ENCODE data around the gene CFAP53. TPM values are rescaled to one million over a fixed set of nuclear protein-coding genes. Genes with fewer than 3 reads are reported as not detected.
A peak's percentile ranks its signal among the peaks of the same experiment; 100 is the strongest.

Gene CFAP53
- total and polyA plus RNA-seq, 2 of the 13 experiments (the other 11 are each of a cell fraction or from before 2014, with no cell fraction given) = 0.05 to 0.07 TPM

- no peak for TF ChIP-seq PRDM4 (CRISPR knock-in tag; IDR thresholded peaks at IDR 0.05; ENCODE audit: borderline replicate concordance)
- TF ChIP-seq, protein P1, sequence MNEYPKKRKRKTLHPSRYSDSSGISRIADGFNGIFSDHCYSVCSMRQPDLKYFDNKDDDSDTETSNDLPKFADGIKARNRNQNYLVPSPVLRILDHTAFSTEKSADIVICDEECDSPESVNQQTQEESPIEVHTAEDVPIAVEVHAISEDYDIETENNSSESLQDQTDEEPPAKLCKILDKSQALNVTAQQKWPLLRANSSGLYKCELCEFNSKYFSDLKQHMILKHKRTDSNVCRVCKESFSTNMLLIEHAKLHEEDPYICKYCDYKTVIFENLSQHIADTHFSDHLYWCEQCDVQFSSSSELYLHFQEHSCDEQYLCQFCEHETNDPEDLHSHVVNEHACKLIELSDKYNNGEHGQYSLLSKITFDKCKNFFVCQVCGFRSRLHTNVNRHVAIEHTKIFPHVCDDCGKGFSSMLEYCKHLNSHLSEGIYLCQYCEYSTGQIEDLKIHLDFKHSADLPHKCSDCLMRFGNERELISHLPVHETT (CRISPR knock-in tag; conservative IDR thresholded peaks at IDR 0.05) = peak; percentile 55; the same call in 1 of the 2 replicates
- TF ChIP-seq GTF3A (CRISPR knock-in tag; conservative IDR thresholded peaks at IDR 0.05) = no peak
- no peak for TF ChIP-seq MAF1 (CRISPR knock-in tag; IDR thresholded peaks at IDR 0.05; ENCODE audit: borderline replicate concordance)
- TF ChIP-seq EHMT2 (IDR thresholded peaks at IDR 0.05; ENCODE audit: borderline replicate concordance, low read depth, low read length) = peak; percentile 45; the same call in 1 of the 2 replicates
- peak; percentile 91 for TF ChIP-seq THAP11 (CRISPR knock-in tag; IDR thresholded peaks at IDR 0.05)
- TF ChIP-seq THYN1 (CRISPR knock-in tag; IDR thresholded peaks at IDR 0.05; ENCODE audit: borderline replicate concordance, low read depth) = no peak
- peak; percentile 61; the same call in 1 of the 2 replicates for TF ChIP-seq ZNF782 (CRISPR knock-in tag; IDR thresholded peaks at IDR 0.05; ENCODE audit: borderline replicate concordance)
- 0 out of 2 replicates have a peak, but pooled peaks have one; percentile 81 for TF ChIP-seq ZNF776 (CRISPR knock-in tag; IDR thresholded peaks at IDR 0.05)
- TF ChIP-seq ZBTB21 (CRISPR knock-in tag; IDR thresholded peaks at IDR 0.05) = peak; percentile 73; the same call in 1 of the 2 replicates
- peak; percentile 39; the same call in 1 of the 2 replicates for TF ChIP-seq RXRB (CRISPR knock-in tag; IDR thresholded peaks at IDR 0.05; ENCODE audit: borderline replicate concordance)
- TF ChIP-seq, protein P2, sequence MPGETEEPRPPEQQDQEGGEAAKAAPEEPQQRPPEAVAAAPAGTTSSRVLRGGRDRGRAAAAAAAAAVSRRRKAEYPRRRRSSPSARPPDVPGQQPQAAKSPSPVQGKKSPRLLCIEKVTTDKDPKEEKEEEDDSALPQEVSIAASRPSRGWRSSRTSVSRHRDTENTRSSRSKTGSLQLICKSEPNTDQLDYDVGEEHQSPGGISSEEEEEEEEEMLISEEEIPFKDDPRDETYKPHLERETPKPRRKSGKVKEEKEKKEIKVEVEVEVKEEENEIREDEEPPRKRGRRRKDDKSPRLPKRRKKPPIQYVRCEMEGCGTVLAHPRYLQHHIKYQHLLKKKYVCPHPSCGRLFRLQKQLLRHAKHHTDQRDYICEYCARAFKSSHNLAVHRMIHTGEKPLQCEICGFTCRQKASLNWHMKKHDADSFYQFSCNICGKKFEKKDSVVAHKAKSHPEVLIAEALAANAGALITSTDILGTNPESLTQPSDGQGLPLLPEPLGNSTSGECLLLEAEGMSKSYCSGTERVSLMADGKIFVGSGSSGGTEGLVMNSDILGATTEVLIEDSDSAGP (CRISPR knock-in tag; IDR thresholded peaks at IDR 0.05; ENCODE audit: borderline replicate concordance) = peak; percentile 88; the same call in 1 of the 2 replicates
- TF ChIP-seq FOXA3 (CRISPR knock-in tag; IDR thresholded peaks at IDR 0.05) = peak; percentile 61
- TF ChIP-seq, protein P3, sequence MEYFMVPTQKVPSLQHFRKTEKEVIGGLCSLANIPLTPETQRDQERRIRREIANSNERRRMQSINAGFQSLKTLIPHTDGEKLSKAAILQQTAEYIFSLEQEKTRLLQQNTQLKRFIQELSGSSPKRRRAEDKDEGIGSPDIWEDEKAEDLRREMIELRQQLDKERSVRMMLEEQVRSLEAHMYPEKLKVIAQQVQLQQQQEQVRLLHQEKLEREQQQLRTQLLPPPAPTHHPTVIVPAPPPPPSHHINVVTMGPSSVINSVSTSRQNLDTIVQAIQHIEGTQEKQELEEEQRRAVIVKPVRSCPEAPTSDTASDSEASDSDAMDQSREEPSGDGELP (IDR thresholded peaks at IDR 0.05; ENCODE audit: borderline replicate concordance, low read depth) = peak; percentile 75; the same call in 1 of the 2 replicates
- TF ChIP-seq, protein P4, sequence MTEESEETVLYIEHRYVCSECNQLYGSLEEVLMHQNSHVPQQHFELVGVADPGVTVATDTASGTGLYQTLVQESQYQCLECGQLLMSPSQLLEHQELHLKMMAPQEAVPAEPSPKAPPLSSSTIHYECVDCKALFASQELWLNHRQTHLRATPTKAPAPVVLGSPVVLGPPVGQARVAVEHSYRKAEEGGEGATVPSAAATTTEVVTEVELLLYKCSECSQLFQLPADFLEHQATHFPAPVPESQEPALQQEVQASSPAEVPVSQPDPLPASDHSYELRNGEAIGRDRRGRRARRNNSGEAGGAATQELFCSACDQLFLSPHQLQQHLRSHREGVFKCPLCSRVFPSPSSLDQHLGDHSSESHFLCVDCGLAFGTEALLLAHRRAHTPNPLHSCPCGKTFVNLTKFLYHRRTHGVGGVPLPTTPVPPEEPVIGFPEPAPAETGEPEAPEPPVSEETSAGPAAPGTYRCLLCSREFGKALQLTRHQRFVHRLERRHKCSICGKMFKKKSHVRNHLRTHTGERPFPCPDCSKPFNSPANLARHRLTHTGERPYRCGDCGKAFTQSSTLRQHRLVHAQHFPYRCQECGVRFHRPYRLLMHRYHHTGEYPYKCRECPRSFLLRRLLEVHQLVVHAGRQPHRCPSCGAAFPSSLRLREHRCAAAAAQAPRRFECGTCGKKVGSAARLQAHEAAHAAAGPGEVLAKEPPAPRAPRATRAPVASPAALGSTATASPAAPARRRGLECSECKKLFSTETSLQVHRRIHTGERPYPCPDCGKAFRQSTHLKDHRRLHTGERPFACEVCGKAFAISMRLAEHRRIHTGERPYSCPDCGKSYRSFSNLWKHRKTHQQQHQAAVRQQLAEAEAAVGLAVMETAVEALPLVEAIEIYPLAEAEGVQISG (CRISPR knock-in tag; IDR thresholded peaks at IDR 0.05) = peak; percentile 98
- no peak for TF ChIP-seq NFE2L1 (CRISPR knock-in tag; IDR thresholded peaks at IDR 0.05; ENCODE audit: borderline replicate concordance)
- TF ChIP-seq BCL6 (CRISPR knock-in tag; IDR thresholded peaks at IDR 0.05) = peak; percentile 51; the same call in 1 of the 2 replicates
These were observed 21.4 kb upstream of the CFAP53 start, which contains the start of gene CXXC1 (continued) for GRCh38 chr18:50287441-50288347.
